Stimulated activated CD8-positive, alpha-beta memory T cell treated with anti-CD3 and anti-CD28 coated beads, Interleukin-12 subunit alpha, Interleukin-12 subunit beta, amount 100 ng/mL, for 1 hour (primary cell): ENCODE measurements around the gene TSPAN32.

Source experiments
- DNase-seq: peaks from one replicate; pipeline ENCODE4 v3.0.0-alpha.2; 2020; ENCODE audit warnings: low read depth

TSPAN32 gene

DNA sequence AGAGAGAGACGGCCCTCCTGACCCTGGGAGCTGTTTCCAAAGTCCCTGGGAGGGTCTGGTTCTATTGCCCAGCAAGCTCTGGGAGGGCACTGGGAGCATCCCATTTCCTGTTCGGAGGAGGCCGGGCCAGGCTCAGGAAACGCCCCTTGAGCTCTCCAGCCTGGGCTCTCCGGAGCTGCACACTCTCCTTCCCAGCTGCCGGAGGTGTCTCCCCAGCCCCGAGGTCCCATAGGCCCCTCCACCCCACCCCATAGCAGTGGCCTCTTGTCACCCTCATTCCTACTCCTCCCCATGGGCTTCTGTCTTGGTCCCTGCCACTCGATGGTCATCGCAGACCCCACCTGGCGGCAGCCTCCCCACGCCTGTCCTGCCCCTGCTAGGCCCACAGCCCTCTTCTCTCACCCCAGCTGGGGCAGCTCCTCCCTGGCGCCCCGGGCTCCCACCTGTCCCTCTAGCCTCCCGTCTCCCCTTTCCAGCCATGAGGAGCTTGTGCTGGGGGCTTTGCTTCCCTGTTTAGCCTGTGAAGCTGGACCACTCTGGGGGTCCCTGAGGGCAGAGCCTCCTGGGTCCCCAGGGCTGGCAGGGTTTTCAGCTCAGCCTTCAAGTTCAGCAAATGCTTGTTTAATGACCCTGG is 2.8 kb downstream of the TSPAN32 start:
- no peak for DNase-seq

DNA sequence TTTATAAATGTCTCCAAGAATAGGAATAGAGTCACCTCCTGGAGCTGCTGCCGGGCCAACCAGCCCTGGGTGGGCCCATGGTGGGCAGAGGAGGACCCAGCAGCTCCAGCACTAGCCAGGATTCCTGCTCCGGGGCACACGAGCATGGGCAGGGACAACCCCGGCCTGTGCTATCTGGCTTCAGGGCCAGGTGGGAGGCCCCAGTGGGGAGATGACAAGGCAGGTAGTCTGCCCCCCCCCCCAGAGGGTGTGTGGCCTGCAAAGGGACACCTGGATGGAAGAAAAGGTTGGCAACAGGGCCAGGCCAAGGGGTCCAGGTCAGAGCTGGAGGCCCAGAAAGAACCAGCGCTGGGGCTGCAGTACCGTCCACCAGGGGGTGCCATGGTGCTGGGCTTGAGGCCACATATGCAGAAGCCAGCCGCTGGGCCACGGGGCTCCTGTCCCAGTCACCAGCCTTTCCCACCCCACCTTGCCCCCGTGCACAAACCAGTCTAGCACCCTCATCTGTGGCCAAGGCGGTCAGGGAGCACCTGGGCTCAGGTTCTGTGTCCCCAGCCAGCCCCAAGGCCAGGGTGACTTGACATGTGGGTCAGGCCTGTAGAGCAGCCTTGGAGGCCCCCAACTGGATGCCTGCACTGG is 3.4 kb downstream of the TSPAN32 start:
- peak; percentile 79 for DNase-seq

DNA sequence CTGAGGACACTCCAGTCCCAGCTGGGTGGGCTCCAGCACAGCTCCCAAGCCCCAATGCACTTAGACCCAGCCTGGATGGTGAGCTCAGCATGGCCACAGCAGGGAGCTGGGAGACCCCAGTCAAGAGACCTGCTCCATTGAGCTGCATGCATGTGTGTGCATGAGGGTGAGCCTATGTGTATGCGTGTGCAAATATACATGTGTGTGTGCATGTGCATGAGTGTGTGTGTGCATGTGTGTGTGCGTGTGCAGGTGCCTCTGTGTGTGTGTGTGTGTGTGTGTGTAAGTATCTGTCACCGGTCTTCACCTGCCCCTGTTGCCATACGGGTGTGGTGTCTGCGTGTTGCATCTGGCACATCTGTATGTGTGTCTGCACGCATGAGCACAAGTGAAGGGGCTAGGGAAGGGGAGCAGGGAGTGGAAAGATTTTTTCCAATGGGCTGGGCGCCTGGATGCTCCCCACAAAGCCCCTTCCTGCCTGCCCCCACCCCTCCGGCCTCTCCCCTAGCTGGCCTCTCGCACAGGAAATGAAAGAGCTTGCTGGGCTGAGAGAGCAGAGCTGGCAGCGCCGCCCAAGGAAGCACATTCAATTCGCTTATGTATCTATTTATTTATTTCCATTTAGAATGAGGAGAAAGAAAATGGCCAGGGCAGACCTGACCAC is 4.1 kb downstream of the TSPAN32 start:
- DNase-seq = no peak

DNA sequence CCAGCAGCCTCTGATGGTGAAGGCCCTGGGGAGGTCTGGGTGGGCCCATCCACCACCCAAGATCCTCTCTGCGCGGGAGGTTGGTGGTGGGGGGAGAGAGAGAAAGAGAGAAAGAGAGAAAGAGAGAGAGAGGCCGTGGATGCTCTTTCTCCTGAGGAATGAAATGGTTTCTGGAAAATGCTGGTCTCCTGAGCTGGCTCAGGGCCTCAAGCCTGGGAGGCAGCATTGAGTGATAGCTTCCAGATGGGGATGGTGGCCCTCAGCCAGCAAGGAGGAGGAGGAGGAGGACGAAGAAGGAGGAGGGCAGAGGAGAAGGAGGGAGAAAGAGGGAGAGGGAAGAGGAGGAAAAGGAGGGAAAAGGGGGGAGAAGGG is 4.6 kb downstream of the TSPAN32 start:
- no peak for DNase-seq

DNA sequence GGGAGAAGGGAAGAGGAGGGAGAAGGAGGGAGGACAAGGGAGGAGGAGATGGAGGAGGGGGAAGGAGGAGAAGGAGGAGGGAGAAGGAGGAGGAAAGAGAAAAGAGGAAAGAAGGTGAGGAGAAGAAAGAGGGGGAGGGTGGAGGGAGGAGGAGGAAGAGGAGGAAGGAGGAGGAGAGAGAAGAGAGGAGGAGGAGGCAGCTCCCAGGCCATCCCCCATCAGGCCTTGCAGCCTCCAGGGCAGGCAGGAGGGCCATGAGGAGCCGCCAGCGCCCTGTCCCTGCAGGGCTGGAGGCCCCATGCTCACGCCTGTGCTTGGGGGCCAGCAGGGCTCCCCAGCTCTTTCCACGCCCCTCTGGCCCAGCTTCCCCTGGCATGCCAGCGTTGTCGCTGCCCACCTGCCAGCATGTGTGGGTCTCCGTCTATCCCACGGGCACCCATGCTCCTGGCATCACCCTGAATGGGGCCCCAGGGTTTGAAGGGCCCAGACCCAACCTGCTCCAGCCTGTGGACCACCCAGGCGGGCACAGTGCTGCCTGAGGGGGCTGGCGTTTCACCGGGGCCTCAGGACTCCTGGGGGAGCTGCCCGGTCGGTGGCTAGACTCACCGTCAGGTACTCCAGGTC is 5.2 kb downstream of the TSPAN32 start:
- no peak for DNase-seq

DNA sequence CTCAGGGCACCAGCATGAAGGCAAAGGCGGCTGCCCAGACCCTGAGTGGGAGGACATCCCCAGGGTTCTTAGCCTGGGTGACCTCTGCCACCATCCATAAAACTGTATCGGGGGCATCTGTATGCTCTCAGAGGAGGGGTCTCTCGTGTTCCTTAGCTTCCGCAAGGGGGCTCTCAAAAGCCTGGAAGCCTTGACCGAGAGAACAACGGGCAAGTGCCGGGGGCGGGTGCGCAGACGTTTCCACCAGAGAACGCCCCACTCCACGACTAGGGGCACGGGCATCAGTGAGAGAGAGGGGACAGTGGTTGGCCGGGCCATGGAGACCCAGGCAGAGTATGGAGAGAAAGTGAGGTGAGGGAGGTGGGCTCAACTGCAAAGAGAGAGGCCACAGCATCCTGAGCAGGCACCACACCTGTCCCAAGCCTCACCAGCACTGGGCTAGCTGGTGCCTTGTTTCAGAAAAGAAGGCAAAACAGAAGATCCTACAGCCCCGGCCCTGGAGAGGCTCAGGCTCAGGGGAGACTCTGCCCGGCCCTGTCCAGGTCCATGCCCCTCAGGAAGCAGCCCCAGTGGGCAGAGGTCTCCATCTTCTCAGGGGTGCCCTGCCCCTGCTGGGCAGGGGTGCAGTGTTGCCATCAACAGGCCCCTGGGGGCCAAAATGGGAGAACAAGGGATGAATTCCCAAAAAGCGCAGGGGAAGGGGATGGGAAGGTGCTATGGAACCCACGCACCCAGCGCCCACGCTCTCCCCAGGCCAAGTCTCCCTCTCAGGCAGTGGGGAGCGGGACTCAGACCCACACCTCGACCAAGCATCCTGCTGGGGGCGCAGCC is 5.9 kb downstream of the TSPAN32 start:
- no peak for DNase-seq

DNA sequence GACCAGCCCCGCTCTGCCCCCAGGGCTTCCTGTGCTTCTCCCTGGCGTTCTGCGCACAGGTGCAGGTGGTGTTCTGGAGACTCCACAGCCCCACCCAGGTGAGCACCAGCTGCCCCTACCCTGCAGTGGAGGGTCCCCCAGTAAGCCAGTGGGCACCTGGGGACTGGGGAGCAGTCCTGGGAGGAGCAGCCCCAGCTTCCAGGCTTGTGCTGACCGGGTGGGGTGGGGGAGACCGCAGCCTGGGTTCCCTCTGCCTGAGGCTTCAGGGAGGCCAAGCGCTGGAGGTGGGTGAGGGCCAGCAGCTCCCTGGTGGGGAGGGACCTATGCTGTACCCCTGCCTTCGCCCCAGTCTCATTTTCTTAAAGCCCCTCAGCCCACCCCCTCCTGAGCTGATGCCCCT is 6.9 kb downstream of the TSPAN32 start:
- DNase-seq = no peak

DNA sequence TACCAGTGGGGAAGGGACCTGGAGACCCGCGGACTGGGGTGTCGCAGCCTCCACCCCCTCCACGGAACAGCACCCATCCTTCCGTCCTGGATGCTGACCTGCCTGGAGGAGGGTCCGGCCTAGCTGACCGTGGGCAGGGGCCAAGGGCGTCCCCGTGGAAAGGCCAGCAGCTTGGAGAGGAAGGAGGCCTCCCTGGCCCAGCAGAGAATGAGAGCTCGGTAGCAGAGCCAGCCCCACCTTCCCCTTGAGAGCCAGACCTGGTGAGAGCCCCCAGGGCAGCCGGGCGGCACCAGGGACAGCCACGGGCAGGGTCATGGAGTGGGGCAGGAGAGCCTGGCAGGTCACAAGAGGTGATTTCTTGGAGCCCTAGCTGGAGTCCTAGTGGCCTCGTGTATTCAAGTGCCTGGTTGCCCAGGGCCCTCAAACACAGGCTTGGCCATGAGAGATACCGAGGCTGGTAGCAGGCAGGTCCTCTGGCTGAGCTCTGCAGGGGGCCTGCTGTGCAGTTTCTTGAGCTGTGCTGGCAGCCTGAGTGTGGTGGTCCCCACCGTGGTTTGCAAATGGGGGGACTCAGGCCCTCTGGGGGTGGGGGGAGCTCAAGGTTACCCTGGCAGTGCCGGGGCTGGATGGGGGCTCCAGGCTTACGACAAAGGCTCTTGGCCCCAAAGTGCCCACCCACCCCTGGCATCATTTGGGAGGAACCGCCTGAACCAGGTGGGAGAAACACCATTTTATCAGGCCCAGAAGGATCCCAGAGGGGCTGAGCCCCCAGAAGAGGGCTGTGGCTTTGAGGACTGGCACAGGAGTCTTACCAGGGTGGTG is 7.6 kb downstream of the TSPAN32 start:
- DNase-seq = no peak

DNA sequence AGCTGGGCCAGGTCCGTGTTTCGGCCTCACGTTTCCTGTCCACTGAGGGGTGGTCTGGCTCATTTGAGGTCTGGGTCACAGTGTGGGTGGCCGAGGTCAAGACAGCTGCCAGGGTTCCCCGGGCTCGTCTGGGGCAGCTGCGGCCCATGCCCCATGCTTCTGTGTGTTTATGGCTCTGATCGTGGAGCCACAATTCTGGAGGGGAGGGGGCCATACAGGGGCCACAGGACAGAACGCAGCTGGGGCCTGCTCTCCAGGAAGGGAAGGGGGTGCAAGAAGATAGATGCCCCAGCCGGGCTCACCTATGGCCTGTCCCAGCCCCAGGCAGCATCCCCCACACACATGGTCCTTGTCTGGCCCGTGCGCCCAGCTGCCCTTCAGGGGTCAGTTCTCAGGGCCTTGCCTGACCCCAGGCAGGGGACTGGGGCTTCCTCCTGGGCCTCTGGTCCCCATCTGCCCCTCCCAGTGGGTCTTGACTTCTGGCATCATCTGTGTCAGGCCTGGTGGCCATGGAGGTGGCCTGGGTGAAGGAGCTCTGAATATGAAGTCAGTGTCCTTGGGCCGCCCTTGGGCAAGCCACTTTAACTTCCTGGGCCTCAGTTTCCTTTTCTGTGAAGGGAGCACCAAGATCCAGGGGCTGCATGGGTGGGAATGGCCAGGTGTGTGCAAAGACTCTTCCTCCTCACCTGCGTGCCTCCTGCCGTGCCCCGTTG is 8.4 kb downstream of the TSPAN32 start:
- DNase-seq = no peak

DNA sequence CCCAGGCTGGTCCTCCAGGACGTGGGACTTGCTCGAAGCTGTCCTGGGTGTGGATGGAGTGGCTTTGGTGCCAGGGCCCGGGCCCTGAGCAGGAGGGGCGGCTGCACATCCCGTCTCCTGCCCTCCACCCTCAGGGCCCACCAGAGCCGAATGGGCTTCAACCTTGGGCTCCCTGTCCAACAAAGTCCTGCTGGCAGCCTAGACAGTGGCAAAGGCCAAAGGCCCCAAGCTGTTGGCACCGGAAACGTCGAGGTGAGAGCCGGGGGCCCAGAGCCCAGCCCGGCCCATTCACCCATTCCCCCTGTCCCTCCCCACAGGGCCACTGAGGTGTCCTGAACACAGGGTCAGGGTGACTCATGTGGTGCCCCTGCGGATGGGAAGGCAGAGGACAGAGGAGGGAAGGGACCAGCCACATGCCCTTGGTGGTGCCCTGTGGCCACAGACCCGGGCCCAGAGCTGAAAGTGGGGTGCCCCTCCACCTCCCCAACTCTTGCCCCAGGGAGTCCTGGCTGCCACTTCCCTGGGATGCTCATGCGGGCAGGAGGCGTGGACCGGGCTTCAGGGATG is 9.1 kb downstream of the TSPAN32 start:
- no peak for DNase-seq

DNA sequence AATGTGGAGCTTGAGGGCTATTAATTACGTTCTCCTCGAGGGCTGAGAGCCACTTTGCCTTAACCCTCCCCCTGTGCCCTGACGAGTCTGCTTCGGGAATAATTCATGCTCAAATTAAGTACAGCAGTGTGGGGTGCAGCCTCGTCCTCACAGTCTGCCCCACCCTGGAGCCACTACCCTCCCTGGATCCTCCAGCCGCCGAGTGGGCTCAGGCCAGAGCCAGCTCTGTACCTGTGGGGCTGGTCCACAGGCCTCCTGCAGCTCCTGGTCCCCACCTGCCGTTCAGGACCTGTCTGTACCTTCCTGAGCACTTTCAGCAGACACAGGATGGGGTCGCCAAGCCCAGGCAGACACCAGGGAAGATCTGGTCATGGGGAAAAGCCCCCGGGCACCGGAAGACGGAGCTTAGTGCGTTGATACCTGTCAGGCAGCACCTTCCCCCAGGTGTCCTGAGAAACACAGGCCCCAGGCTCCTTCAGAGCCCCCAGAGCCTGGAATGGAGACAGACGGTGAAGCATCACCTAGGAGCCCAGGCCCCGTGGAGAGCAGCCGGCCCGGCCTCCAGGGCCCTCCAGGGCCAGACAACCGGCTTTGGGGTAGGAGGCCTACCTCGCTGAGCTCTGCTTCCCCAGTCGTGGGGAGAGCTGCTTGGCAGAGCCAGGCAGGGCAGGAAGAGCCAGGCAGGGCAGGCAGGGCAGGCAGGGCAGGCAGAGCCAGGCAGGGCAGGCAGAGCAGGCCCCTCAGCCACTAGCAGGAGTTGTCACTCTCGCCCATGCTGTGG is 9.7 kb downstream of the TSPAN32 start:
- no peak for DNase-seq

DNA sequence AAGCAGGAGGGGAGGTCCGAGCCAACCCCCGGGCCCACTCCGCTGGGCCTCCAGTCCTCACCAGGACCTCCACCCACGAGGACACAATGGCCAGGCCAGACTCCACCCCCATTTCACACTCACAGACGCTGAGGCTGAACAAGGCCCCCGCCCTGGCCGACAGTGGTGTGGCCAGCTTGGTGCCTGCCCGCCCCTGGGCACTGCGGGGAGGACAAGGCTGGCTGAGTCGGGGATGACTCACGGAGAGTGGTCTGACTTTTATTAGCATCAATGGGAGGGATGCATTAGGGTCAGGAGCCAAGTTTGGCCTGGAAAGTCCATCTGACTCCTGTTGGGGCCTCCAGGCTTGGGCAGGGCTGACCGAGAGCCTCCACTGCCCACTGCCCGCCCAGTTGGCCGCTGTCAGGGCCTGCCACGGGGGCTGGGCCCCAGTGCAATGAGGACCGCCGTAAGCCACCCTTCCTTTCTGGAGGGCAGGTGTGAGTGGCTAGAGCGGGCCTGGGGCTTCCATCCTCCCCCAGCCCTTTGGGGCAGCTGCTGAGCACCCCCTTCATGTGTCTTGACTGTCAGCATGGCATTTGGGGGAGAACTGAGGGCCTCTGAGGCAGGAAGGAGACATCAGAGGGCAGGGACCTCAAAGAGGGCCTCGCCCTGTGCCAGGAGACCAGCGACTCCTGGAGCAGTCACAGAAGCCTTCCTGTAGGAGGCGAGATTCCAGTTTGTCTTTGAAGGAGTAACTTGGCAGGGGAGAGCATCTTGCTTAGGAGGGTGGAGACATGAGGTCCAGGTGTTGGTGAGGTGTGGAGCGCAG is 10.6 kb downstream of the TSPAN32 start:
- no peak for DNase-seq

DNA sequence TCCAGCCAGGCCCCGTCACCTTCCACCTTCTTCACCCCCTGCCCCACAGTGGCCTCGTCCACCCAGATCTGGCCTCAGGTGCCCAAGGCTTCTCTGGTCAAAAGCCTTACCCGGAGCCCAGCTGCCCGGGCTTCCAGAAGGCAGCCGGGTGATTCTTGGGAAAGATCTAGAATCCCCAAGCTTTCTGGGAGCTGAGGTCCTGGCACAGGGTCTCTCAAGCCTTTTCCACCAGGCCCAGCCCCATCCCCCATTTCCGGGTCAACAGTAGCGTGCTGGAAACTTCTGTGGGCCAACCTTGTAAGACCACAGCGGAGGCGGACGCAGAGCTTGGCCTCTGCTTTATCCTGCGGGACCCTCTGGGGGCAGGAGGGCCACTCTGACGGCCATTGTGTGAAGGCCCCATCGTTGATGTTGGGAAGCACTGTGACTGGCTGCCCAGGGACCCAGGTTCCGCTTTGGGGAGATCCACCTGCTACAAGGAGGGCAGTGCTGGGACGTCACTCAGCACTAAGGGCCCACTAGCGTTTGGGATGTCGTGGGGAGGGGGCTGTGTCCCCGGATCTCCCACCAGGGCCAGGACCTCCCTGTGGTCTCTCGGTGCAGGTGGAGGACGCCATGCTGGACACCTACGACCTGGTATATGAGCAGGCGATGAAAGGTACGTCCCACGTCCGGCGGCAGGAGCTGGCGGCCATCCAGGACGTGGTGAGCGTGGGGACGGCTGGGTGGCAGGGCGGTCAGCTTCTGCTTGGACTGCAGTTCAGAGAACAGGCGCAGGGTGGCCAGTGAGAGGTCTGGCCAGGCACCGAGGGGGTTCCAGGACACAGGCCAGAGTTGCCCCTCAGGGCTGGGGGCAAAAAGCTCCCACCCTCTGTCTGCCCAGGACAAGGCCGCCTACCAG is 11.5 kb downstream of the TSPAN32 start:
- no peak for DNase-seq

DNA sequence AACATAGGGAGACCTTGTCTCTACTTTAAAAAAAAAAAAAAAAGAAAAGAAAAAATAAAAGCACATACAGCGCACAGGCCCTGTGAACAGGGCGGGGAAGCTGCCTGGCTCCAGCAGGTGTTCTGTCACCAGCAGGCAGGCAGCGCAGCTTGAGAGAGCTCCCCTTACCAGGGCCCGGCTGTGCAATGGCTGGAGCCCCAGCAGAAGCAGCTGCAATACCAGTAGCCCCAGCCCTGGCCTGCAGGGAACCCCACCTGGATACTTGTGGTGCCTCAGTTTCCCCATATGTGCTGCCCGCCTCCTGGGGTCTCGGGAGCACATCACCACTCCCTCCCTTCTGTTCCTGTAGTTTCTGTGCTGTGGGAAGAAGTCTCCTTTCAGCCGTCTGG is 12.3 kb downstream of the TSPAN32 start:
- no peak for DNase-seq

DNA sequence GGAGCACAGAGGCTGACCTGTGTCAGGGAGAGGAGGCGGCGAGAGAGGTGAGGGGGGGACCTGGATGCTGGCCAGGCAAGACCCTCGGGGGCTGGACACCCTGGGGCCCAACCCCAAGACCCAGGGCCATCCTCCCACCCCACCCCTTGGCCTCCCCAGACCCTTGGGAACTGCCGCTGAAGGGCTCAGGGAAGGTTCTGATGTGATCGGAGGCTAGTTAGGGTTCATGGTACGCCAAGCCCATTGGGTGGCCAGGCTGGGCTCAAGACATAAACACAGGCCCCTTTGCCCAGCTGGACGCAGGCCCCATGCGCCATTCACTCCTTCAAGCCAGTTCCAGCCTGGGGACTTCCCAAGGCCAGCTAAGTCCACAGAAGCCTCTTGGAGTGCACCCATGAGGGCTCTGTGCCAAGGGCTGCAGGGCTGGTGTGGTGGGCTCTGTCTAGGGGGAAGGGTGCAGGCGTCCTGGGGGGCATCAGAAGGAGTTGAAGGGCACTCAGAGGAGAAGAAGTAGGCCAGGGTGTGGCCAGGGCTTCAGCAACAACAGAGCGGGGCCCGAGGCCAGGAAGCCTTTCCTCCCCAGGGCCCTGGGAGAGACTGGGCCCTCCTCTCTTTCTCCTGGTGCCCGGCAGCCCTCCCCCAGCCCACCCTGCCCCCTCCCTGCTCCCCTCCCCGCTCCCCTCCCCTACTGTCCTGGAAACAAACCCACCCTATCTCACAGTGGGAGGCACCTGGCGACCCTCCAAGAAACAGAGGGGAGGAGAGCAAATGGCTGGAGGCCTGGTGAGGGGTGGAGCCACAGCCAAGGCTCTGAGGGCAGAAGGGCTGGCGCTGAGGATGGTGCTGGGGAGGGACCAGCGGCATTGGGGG is 12.9 kb downstream of the TSPAN32 start:
- no peak for DNase-seq

DNA sequence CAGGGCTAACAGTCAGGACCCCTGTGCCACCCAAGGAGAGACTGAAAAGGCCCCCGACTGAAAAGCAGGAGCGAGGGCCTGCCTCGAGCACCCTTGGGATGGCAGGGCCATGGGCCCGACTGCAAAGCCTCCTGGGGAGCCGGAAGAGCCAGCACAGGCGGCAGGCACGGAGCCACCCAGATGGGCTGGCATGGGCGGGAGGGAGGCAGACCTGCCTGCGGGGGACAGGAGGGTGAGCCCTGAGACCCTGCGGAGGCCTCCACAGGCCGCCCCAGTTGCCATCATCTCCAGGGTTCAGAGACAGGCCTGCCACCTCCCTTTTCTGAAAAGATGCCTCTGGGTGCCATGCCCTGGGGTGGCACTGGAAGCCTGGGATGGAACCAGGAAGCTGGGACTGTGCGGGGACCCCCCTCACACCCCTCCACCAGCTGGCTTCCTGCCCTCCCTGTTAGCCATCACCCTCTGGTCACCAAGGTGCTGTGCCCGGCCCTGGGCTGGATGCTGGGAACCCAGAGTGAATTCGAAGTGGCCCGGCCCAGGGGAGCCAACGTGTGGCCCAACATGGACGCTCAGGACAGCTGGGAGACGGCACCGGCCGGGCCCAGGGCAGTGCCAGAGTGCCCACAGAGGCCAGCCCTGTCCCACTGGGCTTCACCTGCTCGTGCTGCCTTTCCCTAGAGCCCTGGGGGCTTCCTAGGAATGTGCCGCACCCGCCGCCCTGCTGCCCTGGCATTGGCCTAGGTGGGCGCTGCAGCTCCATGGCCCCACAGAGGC is 13.8 kb downstream of the TSPAN32 start:
- DNase-seq = no peak
